Parathyroid adenoma (tissue), 2 donors: ENCODE results near the gene SDK2.

ENCODE experiments used
- H2AFZ ChIP-seq: fragments of 300-600 bp; sonication (generic); one replicate; pipeline ENCODE4 v1.7.0; 2017; ENCODE audit warnings: antibody characterized with exemption, mild to moderate bottlenecking
- H3K27ac ChIP-seq: fragments of 300-600 bp; sonication (generic); one replicate; pipeline ENCODE4 v1.7.0; 2017
- H3K27me3 ChIP-seq: fragments of 300-600 bp; sonication (generic); one replicate; pipeline ENCODE4 v1.7.0; 2017; ENCODE audit warnings: low read length; ENCODE audit not compliant: control insufficient read depth, insufficient read depth
- H3K36me3 ChIP-seq: fragments of 300-600 bp; sonication (generic); one replicate; pipeline ENCODE4 v1.7.0; 2017; ENCODE audit warnings: low read length; ENCODE audit not compliant: control insufficient read depth, insufficient read depth
- H3K4me1 ChIP-seq: fragments of 300-600 bp; sonication (generic); one replicate; pipeline ENCODE4 v1.7.0; 2017; ENCODE audit warnings: control low read depth
- H3K4me2 ChIP-seq: fragments of 300-600 bp; sonication (generic); one replicate; pipeline ENCODE4 v1.7.0; 2017; ENCODE audit warnings: low read length
- H3K4me3 ChIP-seq: fragments of 300-600 bp; sonication (generic); one replicate; pipeline ENCODE4 v1.7.0; 2017; ENCODE audit warnings: low read depth, low read length
- H3K79me2 ChIP-seq: fragments of 300-600 bp; sonication (generic); one replicate; pipeline ENCODE4 v1.7.0; 2017; ENCODE audit warnings: control low read depth
- H3K9ac ChIP-seq: fragments of 300-600 bp; sonication (generic); one replicate; pipeline ENCODE4 v1.7.0; 2017; ENCODE audit warnings: mild to moderate bottlenecking
- H3K9me3 ChIP-seq: fragments of 300-600 bp; sonication (generic); one replicate; pipeline ENCODE4 v1.7.0; 2017; ENCODE audit warnings: low read length; ENCODE audit not compliant: control insufficient read depth
- TF ChIP-seq, protein P1 (sequence below): fragments of 300-600 bp; sonication (generic); IDR thresholded peaks from one replicate; pipeline ENCODE4 v1.7.0; 2017; ENCODE audit warnings: antibody characterized with exemption, mild to moderate bottlenecking
- donor health status: primary hyperparathyroidism.

The SDK2 gene

DNA sequence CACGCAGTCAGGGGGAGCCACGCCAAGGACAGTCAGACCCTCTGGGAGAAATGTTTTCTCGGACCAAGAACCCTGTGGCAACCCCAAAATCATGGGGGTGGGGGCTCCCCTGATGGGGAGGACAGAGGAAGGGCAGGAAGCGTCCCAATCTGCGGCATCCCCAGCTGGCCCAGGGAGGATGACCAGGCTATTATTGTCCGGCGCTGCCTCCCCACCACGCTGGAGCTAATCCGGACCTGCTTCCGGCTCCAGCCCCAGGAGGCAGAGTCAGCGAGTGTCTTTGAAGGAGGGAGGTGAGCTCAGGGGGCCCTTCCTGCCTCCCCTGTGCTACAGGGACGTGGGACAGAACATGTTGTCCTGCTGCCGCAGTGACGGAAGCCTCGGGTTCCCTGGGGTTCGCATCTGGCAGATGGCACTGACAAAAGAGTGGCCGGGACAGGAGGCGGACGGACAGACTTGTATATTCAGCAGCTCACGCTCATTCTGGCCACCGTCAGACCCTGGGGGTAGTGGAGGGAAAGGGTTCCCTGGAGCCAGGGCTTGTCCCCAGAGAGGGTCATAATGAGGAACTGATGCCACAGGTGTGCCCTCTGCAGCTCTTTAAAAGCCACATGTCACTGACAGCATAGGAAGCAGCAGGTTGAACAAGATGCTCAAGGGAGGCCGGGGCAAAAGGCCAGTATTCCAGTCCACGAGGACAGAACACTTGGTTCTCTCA lies 278.2 kb downstream of the SDK2 start:
- no peak overlapping the region for H3K4me3 ChIP-seq
- H3K9ac ChIP-seq = no peak overlapping the region
- no peaks in the 10 kb centered on the region for H3K9me3 ChIP-seq
- no peaks in the 10 kb centered on the region for H3K27me3 ChIP-seq
- no peak overlapping the region for H2AFZ ChIP-seq
- TF ChIP-seq, protein P1, sequence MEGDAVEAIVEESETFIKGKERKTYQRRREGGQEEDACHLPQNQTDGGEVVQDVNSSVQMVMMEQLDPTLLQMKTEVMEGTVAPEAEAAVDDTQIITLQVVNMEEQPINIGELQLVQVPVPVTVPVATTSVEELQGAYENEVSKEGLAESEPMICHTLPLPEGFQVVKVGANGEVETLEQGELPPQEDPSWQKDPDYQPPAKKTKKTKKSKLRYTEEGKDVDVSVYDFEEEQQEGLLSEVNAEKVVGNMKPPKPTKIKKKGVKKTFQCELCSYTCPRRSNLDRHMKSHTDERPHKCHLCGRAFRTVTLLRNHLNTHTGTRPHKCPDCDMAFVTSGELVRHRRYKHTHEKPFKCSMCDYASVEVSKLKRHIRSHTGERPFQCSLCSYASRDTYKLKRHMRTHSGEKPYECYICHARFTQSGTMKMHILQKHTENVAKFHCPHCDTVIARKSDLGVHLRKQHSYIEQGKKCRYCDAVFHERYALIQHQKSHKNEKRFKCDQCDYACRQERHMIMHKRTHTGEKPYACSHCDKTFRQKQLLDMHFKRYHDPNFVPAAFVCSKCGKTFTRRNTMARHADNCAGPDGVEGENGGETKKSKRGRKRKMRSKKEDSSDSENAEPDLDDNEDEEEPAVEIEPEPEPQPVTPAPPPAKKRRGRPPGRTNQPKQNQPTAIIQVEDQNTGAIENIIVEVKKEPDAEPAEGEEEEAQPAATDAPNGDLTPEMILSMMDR = no peak
- no peaks in the 10 kb centered on the region for H3K4me1 ChIP-seq
- H3K79me2 ChIP-seq = no peaks in the 10 kb centered on the region
- H3K36me3 ChIP-seq = no peaks in the 10 kb centered on the region
- H3K27ac ChIP-seq = peak overlapping the region; percentile 55
- no peak overlapping the region for H3K4me2 ChIP-seq

DNA sequence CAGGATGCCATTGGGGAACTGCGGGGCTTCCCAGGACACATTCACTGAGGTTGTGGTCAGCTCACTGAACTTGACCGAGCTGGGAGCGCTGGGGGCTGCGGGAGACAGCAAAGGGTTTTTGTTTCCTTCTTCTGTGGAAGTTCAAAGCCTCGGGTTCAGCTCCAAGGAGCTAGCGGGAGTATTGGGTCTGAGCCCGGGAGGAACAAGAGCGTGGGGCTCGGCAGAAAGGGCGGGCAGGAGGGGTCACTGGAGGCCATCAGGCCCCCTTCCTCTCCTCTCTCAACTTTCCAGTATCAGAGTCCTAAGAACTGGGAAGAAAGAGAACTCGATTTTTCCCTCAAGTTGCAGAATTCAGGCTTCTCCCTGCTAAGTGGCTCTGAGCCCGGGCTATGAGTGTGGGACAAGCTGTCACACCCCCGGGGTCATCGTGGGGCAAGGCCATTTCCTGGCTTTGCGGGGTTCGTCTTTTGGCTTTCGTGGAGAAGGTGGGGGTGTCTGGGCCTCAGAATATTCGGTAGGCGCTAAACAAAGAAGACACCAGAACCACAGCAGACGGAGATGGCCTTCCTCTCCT lies 278.9 kb downstream of the SDK2 start:
- no peak overlapping the region for H3K4me2 ChIP-seq
- TF ChIP-seq, protein P1 = no peak
- H2AFZ ChIP-seq = no peak overlapping the region
- peak overlapping the region; percentile 55 for H3K27ac ChIP-seq
- no peaks in the 10 kb centered on the region for H3K4me1 ChIP-seq
- H3K9me3 ChIP-seq = no peaks in the 10 kb centered on the region
- H3K4me3 ChIP-seq = no peak overlapping the region
- H3K27me3 ChIP-seq = no peaks in the 10 kb centered on the region
- no peaks in the 10 kb centered on the region for H3K36me3 ChIP-seq
- H3K79me2 ChIP-seq = no peaks in the 10 kb centered on the region
- H3K9ac ChIP-seq = no peak overlapping the region

DNA sequence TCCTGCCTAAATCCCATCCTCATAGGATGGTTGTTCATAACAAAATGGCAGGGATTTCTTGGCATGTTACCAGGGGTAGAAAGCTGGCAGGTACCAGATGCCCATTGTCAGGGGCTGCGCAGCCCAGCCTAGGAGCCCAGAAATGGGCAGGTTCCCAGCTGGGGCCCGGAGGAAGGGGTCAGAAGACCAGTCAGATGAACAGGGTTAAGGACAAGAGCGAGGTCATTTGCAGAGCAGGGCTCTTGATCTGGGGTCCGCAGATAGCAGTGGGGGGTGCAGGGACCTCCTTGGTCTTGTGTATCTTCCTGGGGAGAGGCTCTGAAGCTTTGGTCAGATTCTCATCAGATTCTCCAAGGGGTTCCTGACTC lies 280.1 kb downstream of the SDK2 start:
- no peak overlapping the region for H2AFZ ChIP-seq
- no peak overlapping the region for H3K27ac ChIP-seq
- H3K27me3 ChIP-seq = no peaks in the 10 kb centered on the region
- no peak overlapping the region for H3K4me2 ChIP-seq
- H3K4me1 ChIP-seq = peaks cover 6% of the 10 kb centered on the region
- no peak overlapping the region for H3K9ac ChIP-seq
- H3K9me3 ChIP-seq = no peaks in the 10 kb centered on the region
- H3K36me3 ChIP-seq = no peaks in the 10 kb centered on the region
- TF ChIP-seq, protein P1 = no peak
- no peak overlapping the region for H3K4me3 ChIP-seq
- H3K79me2 ChIP-seq = no peaks in the 10 kb centered on the region

DNA sequence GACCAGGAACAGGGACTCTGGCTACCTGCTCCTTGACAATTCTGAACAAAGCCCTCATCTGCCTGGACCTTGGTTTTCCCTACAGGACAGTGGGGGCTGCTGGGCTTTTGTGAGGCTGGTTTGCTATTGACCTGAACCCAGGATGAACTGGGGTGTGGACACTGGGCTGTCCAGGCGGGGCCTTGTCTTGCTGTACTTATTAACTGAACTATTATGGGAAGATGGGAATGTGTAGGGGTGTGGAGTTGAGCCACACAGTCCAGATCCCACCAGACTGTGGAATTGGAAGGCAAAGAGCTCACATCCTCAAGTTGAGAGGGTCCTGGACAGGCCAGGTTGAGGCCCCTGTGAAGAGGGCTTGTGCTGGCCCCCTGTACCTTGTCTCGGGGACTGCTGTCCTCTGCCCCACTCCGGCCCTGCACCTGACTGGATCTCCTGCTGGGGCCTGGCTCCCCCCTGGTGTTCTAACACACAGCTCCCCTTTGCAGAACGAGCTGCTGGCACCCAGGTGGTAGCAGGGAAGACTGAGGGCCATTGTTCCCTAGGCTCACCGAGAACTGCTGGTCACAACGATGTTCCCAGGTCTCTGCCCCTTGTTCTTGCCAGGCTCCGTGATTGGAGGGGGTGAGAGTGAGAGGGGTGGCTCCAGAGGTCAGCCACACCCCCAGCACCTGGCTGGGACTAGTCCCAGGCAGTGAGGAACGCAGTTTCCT lies 280.6 kb downstream of the SDK2 start:
- TF ChIP-seq, protein P1 = no peak
- no peak overlapping the region for H3K27ac ChIP-seq
- no peaks in the 10 kb centered on the region for H3K27me3 ChIP-seq
- no peak overlapping the region for H3K9ac ChIP-seq
- H3K4me2 ChIP-seq = no peak overlapping the region
- no peaks in the 10 kb centered on the region for H3K36me3 ChIP-seq
- H3K4me3 ChIP-seq = no peak overlapping the region
- H3K9me3 ChIP-seq = no peaks in the 10 kb centered on the region
- no peaks in the 10 kb centered on the region for H3K79me2 ChIP-seq
- peaks cover 6% of the 10 kb centered on the region for H3K4me1 ChIP-seq
- H2AFZ ChIP-seq = no peak overlapping the region
